Measurements from ENCODE around the gene DOK4. TPM values are rescaled to one million over a fixed set of nuclear protein-coding genes. Genes with fewer than 3 reads are reported as not detected.

DOK4 gene
- total and polyA plus RNA-seq, 8 donors, result 11.2 to 55.9 (median 31.1) TPM

DNA sequence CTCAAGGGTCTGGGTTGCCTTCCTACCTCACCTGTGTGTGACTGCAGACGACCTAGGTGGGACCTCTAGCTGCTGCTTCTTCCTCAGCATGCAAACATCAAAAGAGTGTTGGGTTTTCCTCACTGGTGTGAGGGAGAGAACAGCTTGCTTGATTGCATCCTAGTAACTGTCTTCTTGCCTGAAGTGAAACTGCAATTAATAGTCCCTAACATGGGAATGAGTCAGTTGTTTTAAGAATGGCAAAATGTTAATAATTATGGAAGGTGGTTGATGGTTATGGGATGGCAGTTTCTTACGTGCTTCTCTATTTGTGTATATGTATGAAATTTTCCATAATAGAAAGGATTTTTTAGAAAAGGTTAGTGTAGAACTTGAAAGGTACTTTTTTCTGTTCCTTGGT, 17.9 kb downstream of the DOK4 start:
- intact Hi-C loops (cut with DNase I; ENCODE audit: low total_unique reads), result no loop called here
- DNase-seq, result no peak
- H3K9me3 ChIP-seq, result no peaks in the 10 kb centered on the region
- no peak overlapping the region for H3K27ac ChIP-seq
- TF ChIP-seq POLR2AphosphoS5 (IDR thresholded peaks at IDR 0.05) (no peak), POLR2A (IDR thresholded peaks at IDR 0.05) (no peak), EP300 (IDR thresholded peaks at IDR 0.05) (no peak)
- TF ChIP-seq, protein P1, sequence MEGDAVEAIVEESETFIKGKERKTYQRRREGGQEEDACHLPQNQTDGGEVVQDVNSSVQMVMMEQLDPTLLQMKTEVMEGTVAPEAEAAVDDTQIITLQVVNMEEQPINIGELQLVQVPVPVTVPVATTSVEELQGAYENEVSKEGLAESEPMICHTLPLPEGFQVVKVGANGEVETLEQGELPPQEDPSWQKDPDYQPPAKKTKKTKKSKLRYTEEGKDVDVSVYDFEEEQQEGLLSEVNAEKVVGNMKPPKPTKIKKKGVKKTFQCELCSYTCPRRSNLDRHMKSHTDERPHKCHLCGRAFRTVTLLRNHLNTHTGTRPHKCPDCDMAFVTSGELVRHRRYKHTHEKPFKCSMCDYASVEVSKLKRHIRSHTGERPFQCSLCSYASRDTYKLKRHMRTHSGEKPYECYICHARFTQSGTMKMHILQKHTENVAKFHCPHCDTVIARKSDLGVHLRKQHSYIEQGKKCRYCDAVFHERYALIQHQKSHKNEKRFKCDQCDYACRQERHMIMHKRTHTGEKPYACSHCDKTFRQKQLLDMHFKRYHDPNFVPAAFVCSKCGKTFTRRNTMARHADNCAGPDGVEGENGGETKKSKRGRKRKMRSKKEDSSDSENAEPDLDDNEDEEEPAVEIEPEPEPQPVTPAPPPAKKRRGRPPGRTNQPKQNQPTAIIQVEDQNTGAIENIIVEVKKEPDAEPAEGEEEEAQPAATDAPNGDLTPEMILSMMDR (IDR thresholded peaks at IDR 0.05), result no peak
- peaks cover 33 to 63% (median 55%) of the 10 kb centered on the region in 4 donors for H3K4me1 ChIP-seq
- H3K27me3 ChIP-seq, result no peaks in the 10 kb centered on the region
- no peak overlapping the region for H3K4me3 ChIP-seq
- peaks cover 56 to 99% (median 97%) of the 10 kb centered on the region in 4 donors for H3K36me3 ChIP-seq
- 89 to 95% (median 90%) methylated on average over 2 of the region's 2 CpGs for WGBS, 5 donors

DNA sequence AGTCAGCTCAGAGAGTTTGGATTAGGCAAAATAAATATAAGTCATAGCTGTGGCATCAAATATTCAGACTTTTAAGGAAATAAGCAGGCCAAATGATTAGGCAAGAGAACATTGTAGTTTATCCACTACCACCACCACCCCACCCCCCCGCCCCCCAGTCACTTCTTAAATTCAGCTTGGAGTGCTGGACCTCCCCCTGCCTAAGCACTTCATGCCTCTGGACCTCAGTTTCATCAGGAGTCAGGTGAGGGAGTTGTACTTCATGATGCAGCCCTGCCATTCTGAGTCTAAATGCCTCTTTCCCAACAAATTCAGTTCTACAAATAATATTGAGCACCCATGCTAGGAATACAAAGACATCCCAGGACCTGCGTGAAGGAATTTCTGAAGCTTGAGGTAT, 21.8 kb downstream of the DOK4 start:
- 87 to 100% (median 96%) methylated on average over 2 of the region's 2 CpGs for WGBS, 5 donors
- no peak for DNase-seq
- Histone ChIP-seq H3K9me3 (no peaks in the 10 kb centered on the region), H3K27ac (no peak overlapping the region), H3K4me1 (peaks cover 13 to 33% (median 30%) of the 10 kb centered on the region in 4 donors), H3K27me3 (no peaks in the 10 kb centered on the region), H3K36me3 (peaks cover 47 to 81% (median 79%) of the 10 kb centered on the region in 4 donors), H3K4me3 (no peak overlapping the region)
- intact Hi-C loops (cut with DNase I; ENCODE audit: low total_unique reads), result no loop called here
- TF ChIP-seq POLR2AphosphoS5 (IDR thresholded peaks at IDR 0.05) (no peak), EP300 (IDR thresholded peaks at IDR 0.05) (no peak), POLR2A (IDR thresholded peaks at IDR 0.05) (no peak)
- TF ChIP-seq, protein P1 (IDR thresholded peaks at IDR 0.05), result no peak

DNA sequence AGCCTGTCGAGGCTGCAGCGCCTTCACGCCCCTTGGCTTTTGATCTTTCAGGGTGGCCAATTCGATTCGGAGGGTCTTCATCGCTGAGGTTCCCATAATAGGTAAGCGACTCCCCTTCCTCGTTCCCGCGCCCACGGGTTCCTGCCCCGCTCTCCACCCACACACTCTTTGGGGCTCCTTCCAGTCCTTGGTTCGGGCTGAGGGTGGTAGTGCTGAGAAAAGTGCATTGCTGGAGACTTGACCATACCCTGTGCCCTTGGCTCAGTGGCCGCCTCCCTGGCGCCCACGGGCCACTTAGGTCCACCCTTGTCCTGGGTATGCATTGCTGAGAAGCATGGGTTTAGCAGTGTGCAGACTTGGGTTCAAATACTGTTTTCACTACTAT, 23.3 kb downstream of the DOK4 start:
- H3K4me3 ChIP-seq, result peak overlapping the region; percentile 97 to 100 (median 98)
- H3K36me3 ChIP-seq, result peaks cover 41 to 81% (median 79%) of the 10 kb centered on the region in 4 donors
- H3K27ac ChIP-seq, result peak overlapping the region; percentile 88 to 93 (median 91)
- no peak for DNase-seq
- no peaks in the 10 kb centered on the region for H3K27me3 ChIP-seq
- intact Hi-C loops (cut with DNase I; ENCODE audit: low total_unique reads), result no loop called here
- peaks cover 13 to 31% (median 30%) of the 10 kb centered on the region in 4 donors for H3K4me1 ChIP-seq
- no peaks in the 10 kb centered on the region for H3K9me3 ChIP-seq
- WGBS, 5 donors, result 0 to 2% (median 1%) methylated on average over 7 to 16 of the region's 16 CpGs
- TF ChIP-seq POLR2AphosphoS5 (IDR thresholded peaks at IDR 0.05) (no peak), EP300 (IDR thresholded peaks at IDR 0.05) (no peak), POLR2A (IDR thresholded peaks at IDR 0.05) (no peak)
- TF ChIP-seq, protein P1 (IDR thresholded peaks at IDR 0.05), result no peak

DNA sequence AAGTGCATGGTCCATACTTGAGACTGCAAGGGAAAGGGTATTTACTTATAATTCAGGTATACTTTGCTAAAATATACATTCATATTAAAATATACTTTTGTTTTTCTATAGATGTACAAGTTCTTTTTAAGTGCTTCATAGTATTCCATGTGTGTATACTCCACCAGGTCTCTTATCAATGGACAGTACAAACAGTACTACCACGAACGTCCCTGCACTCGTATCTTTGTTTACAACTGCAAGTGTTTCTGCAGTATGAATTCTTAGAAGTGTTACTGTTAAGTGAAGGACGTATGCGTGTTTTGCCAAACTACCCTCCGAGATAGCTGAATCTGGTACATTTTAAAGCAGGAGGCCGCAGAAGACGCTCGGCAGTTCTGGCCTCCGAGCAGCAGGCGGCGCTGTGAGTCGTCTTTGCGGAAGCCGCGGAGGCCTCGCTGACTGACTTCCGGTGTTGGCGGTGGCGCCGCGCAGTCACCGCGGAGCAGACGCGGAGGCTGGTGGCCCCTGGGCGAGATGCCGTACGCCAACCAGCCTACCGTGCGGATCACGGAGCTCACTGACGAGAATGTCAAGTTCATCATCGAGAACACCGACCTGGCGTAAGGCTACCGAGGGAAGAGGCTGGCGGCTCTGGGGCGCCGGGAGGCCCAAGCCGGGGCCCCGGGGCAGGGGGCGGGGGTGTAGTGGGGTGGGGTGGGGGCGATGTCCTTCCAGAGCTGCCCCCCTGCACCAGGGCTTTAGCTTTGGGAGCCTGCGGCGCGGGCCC, 23.9 kb downstream of the DOK4 start, which contains the start of gene POLR2C:
TSS of gene POLR2C (plus strand) at position 471 of the 769 bp plus-strand sequence. CDS start at position 517, 46 bp downstream.
- Histone ChIP-seq H3K9me3 (no peaks in the 10 kb centered on the region), H3K4me3 (peak within 1 kb of the TSS; percentile 97 to 100 (median 98)), H3K4me1 (peaks cover 13 to 31% (median 30%) of the 10 kb centered on the region in 4 donors), H3K27me3 (no peaks in the 10 kb centered on the region), H3K27ac (peak within 1 kb of the TSS; percentile 88 to 93 (median 91)), H3K36me3 (peaks cover 47 to 81% (median 79%) of the 10 kb centered on the region in 4 donors)
- TF ChIP-seq EP300 (IDR thresholded peaks at IDR 0.05) (no peak), POLR2A (IDR thresholded peaks at IDR 0.05) (peak in 1 of 4 donors; percentile 68), POLR2AphosphoS5 (IDR thresholded peaks at IDR 0.05) (peak; percentile 91 to 100 (median 98))
- TF ChIP-seq, protein P1 (IDR thresholded peaks at IDR 0.05), result peak in 6 of 7 experiments; percentile 28 to 99 (median 96)
- WGBS, 5 donors, result 1 to 2% (median 1%) methylated on average over 14 to 47 of the region's 47 CpGs
- intact Hi-C loops (cut with DNase I; ENCODE audit: low total_unique reads), result no loop called here
- DNase-seq, result peak; percentile 92 to 97
